IMR-90 (cell line): ENCODE results near the gene SLC30A1. TPM values are rescaled to one million over a fixed set of nuclear protein-coding genes. Genes with fewer than 3 reads are reported as not detected.

ENCODE experiments used
- ATAC-seq: fragments of 200-7000 bp; cut with Tn5 transposase; 2 replicates; pipeline ENCODE4 v1.9.1; 2020; ENCODE audit warnings: low read depth, mild to moderate bottlenecking, moderate library complexity
- BruUV-seq: library from RNA; stranded (reverse); fragments of 400-500 nt; replicated peaks from 2 replicates; lab custom pipeline; 2021; lab: Mats Ljungman, UMichigan
- CTCF ChIA-PET: fragments of 300-600 bp; formaldehyde crosslinking; extraction: SDS; loops from one replicate; lab custom pipeline; 2021; ENCODE audit warnings: antibody characterized with exemption; lab: Yijun Ruan, JAX
- POLR2A ChIA-PET: fragments of 300-600 bp; sonication (Branson Sonifier 250); formaldehyde crosslinking; loops from one replicate; lab custom pipeline; 2022; ENCODE audit warnings: antibody characterized with exemption; ENCODE audit not compliant: unreplicated experiment; lab: Charles Lee
- DNase-seq: peaks from one replicate; pipeline ENCODE4 v3.0.0; 2013
- H2AFZ ChIP-seq: replicated peaks from 2 replicates; pipeline ENCODE3; 2013; ENCODE audit warnings: low read length, mild to moderate bottlenecking; ENCODE audit not compliant: poor library complexity
- H2AK5ac ChIP-seq: 2 replicates; pipeline ENCODE4 v1.6.1; 2013; ENCODE audit warnings: low read depth, low read length, inconsistent platforms
- H2AK9ac ChIP-seq: replicated peaks from 2 replicates; pipeline ENCODE3; 2013; ENCODE audit warnings: mild to moderate bottlenecking, low read depth, low read length, moderate library complexity; ENCODE audit not compliant: poor library complexity
- H2BK120ac ChIP-seq: 2 replicates; pipeline ENCODE4 v1.6.1; 2013; ENCODE audit warnings: low read depth, low read length, inconsistent platforms
- H2BK15ac ChIP-seq: 3 replicates; pipeline ENCODE4 v1.6.1; 2013; ENCODE audit warnings: low read depth, low read length, inconsistent platforms
- H2BK20ac ChIP-seq: 2 replicates; pipeline ENCODE4 v1.6.1; 2013; ENCODE audit warnings: low read depth, mild to moderate bottlenecking, inconsistent platforms, low read length, moderate library complexity
- H2BK5ac ChIP-seq: 2 replicates; pipeline ENCODE4 v1.6.1; 2013; ENCODE audit warnings: mild to moderate bottlenecking, low read depth, low read length, inconsistent platforms; ENCODE audit not compliant: poor library complexity, severe bottlenecking
- H3K14ac ChIP-seq: replicated peaks from 2 replicates; pipeline ENCODE4 v1.6.1; 2013; ENCODE audit warnings: low read depth, low read length, inconsistent platforms
- H3K18ac ChIP-seq: 2 replicates; pipeline ENCODE4 v1.6.1; 2013; ENCODE audit warnings: low read depth, low read length, control low read depth
- H3K23ac ChIP-seq: 2 replicates; pipeline ENCODE4 v1.6.1; 2013; ENCODE audit warnings: low read depth, low read length, inconsistent platforms
- H3K27ac ChIP-seq: 2 replicates; pipeline ENCODE4 v1.5.1; 2013; ENCODE audit warnings: mild to moderate bottlenecking, control low read depth, low read length; ENCODE audit not compliant: insufficient read depth
- H3K27me3 ChIP-seq: 2 replicates; pipeline ENCODE4 v1.6.1; 2013; ENCODE audit warnings: low read length; ENCODE audit not compliant: control insufficient read depth, insufficient read depth
- H3K36me3 ChIP-seq: 2 replicates; pipeline ENCODE4 v1.6.1; 2013; ENCODE audit warnings: low read length, mixed read lengths; ENCODE audit not compliant: control insufficient read depth, insufficient read depth
- H3K4ac ChIP-seq: 2 replicates; pipeline ENCODE4 v1.6.1; 2013; ENCODE audit warnings: low read depth, low read length, inconsistent platforms
- H3K4me1 ChIP-seq: 2 replicates; pipeline ENCODE4 v1.6.1; 2013; ENCODE audit warnings: low read length, mixed read lengths; ENCODE audit not compliant: control insufficient read depth, insufficient read depth
- H3K4me2 ChIP-seq: 2 replicates; pipeline ENCODE4 v1.6.1; 2013; ENCODE audit warnings: low read depth, mild to moderate bottlenecking, control low read depth, low read length, moderate library complexity
- H3K4me3 ChIP-seq: 2 replicates; pipeline ENCODE4 v1.5.1; 2013; ENCODE audit warnings: low read depth, mild to moderate bottlenecking, control low read depth, low read length, moderate library complexity; ENCODE audit not compliant: insufficient read depth
- H3K56ac ChIP-seq: 2 replicates; pipeline ENCODE4 v1.6.1; 2013; ENCODE audit warnings: low read length, inconsistent platforms; ENCODE audit not compliant: insufficient read depth; ENCODE audit errors: extremely low read depth
- H3K79me1 ChIP-seq, 2 experiments: 2 replicates each; pipeline ENCODE4 v1.6.1; 2013; ENCODE audit warnings: low read length in 2 of 2, inconsistent platforms in 1 of 2, low read depth in 1 of 2
- H3K9ac ChIP-seq: 2 replicates; pipeline ENCODE4 v1.6.1; 2013; ENCODE audit warnings: low read depth, low read length, control low read depth
- H3K9me1 ChIP-seq: 2 replicates; pipeline ENCODE4 v1.6.1; 2013; ENCODE audit warnings: low read length, inconsistent platforms; ENCODE audit not compliant: insufficient read depth
- H3K9me3 ChIP-seq: 2 replicates; pipeline ENCODE4 v1.6.1; 2013; ENCODE audit warnings: low read length; ENCODE audit not compliant: control insufficient read depth, insufficient read depth
- H4K20me1 ChIP-seq: 2 replicates; pipeline ENCODE4 v1.6.1; 2013; ENCODE audit warnings: low read length, inconsistent platforms; ENCODE audit not compliant: insufficient read depth
- H4K5ac ChIP-seq: 2 replicates; pipeline ENCODE4 v1.6.1; 2013; ENCODE audit warnings: mild to moderate bottlenecking, low read depth, low read length, control low read depth
- H4K8ac ChIP-seq, 2 experiments: 2 replicates each; pipeline ENCODE4 v1.6.1; 2013; ENCODE audit warnings: low read depth in 2 of 2, low read length in 2 of 2, control low read depth in 1 of 2, inconsistent platforms in 1 of 2
- H4K91ac ChIP-seq: 2 replicates; pipeline ENCODE4 v1.6.1; 2013; ENCODE audit warnings: low read depth, low read length, inconsistent platforms; ENCODE audit not compliant: insufficient read depth
- BHLHE40 ChIP-seq: fragments of 150-350 bp; IDR thresholded peaks from 2 replicates; pipeline ENCODE4 v1.6.1; 2016; ENCODE audit warnings: mild to moderate bottlenecking, low read depth, low read length
- CEBPB ChIP-seq: IDR thresholded peaks from 2 replicates; pipeline ENCODE4 v1.6.1; 2012; ENCODE audit warnings: low read depth, low read length, improper control_type of control experiment
- CHD1 ChIP-seq: IDR thresholded peaks from 2 replicates; pipeline ENCODE4 v1.6.1; 2012; ENCODE audit warnings: low read depth, low read length, improper control_type of control experiment
- FOS ChIP-seq: fragments of 150-350 bp; IDR thresholded peaks from 2 replicates; pipeline ENCODE4 v1.6.1; 2016; ENCODE audit warnings: low read depth, low read length
- MAFK ChIP-seq: IDR thresholded peaks from 2 replicates; pipeline ENCODE4 v1.6.1; 2012; ENCODE audit warnings: low read depth, low read length, improper control_type of control experiment
- MAZ ChIP-seq: IDR thresholded peaks from 2 replicates; pipeline ENCODE4 v1.6.1; 2012; ENCODE audit warnings: low read depth, mild to moderate bottlenecking, low read length, improper control_type of control experiment, moderate library complexity, borderline replicate concordance
- MXI1 ChIP-seq: IDR thresholded peaks from 2 replicates; pipeline ENCODE4 v1.6.1; 2012; ENCODE audit warnings: low read depth, mild to moderate bottlenecking, low read length, moderate library complexity, borderline replicate concordance
- NFE2L2 ChIP-seq: fragments of 150-350 bp; IDR thresholded peaks from 2 replicates; pipeline ENCODE4 v1.6.1; 2016; ENCODE audit warnings: low read depth, mild to moderate bottlenecking, low read length
- POLR2A ChIP-seq: IDR thresholded peaks from 2 replicates; pipeline ENCODE4 v1.6.1; 2012; ENCODE audit warnings: mild to moderate bottlenecking, low read depth, low read length
- RAD21 ChIP-seq: IDR thresholded peaks from 2 replicates; pipeline ENCODE4 v1.6.1; 2012; ENCODE audit warnings: low read length, improper control_type of control experiment
- RCOR1 ChIP-seq: IDR thresholded peaks from 2 replicates; pipeline ENCODE4 v1.6.1; 2012; ENCODE audit warnings: mild to moderate bottlenecking, low read length, improper control_type of control experiment; ENCODE audit not compliant: insufficient replicate concordance
- RFX5 ChIP-seq: IDR thresholded peaks from 2 replicates; pipeline ENCODE4 v1.8.0; 2012; ENCODE audit warnings: low read depth, mild to moderate bottlenecking, low read length, moderate library complexity
- SMC3 ChIP-seq: fragments of 150-350 bp; IDR thresholded peaks from 2 replicates; pipeline ENCODE4 v1.6.1; 2016; ENCODE audit warnings: low read depth, mild to moderate bottlenecking, antibody characterized with exemption, low read length, moderate library complexity
- WGBS, 2 experiments: methylation state at CpG; one replicate each; pipeline versions ENCODE4 v1.1.5 to v1.1.7; 2013; ENCODE audit warnings: missing lambda C conversion rate in 2 of 2; ENCODE audit not compliant: insufficient read length in 1 of 2; ENCODE audit errors: extremely low coverage in 2 of 2; 5-methylcytosine and 5-hydroxymethylcytosine counted together
- dilution Hi-C: fragments of 300-500 bp; cut with HindIII; formaldehyde crosslinking; loops from one replicate; pipeline ENCODE4 v1.14.3; 2018; ENCODE audit warnings: low sequenced_read_pairs; ENCODE audit not compliant: unreplicated experiment
- in situ Hi-C: fragments of 300-500 bp; cut with MboI; formaldehyde crosslinking; loops from 3 replicates; pipeline ENCODE4 v1.14.3; 2019; ENCODE audit warnings: low sequenced_read_pairs, inconsistent platforms, mixed read lengths
- intact Hi-C: fragments of 100-400 bp; cut with micrococcal nuclease; formaldehyde crosslinking; loops from 2 replicates; pipeline ENCODE4 v1.10.0; 2022
- polyA plus RNA-seq, 3 experiments: library from polyadenylated mRNA; depleted of rRNA; stranded (reverse); fragments of >200 nt; gene quantifications; 2 replicates each; pipeline ENCODE4 v1.2.3, GENCODE V29; 2012; ENCODE audit warnings: low replicate concordance in 1 of 3
- total RNA-seq: library from RNA; depleted of rRNA; stranded (reverse); fragments of >200 nt; gene quantifications from 2 replicates; pipeline ENCODE4 v1.2.3, GENCODE V29; 2012
- TF ChIP-seq, protein P1 (sequence below): conservative IDR thresholded peaks from 2 replicates; pipeline ENCODE4 v1.5.1; 2012; ENCODE audit warnings: mild to moderate bottlenecking, low read depth, low read length, improper control_type of control experiment
- TF ChIP-seq, protein P2 (sequence below): fragments of 150-350 bp; IDR thresholded peaks from 2 replicates; pipeline ENCODE4 v1.6.1; 2017; ENCODE audit warnings: mild to moderate bottlenecking, antibody characterized with exemption, low read length, low read depth
- TF ChIP-seq, protein P3 (sequence below): fragments of 150-350 bp; IDR thresholded peaks from 2 replicates; pipeline ENCODE4 v1.6.1; 2016; ENCODE audit warnings: low read depth, mild to moderate bottlenecking, low read length, moderate library complexity, borderline replicate concordance

SLC30A1 gene
- total and polyA plus RNA-seq, 2 of the 4 experiments (the other 2 are of a cell fraction): 5.4 to 8.4 TPM

DNA sequence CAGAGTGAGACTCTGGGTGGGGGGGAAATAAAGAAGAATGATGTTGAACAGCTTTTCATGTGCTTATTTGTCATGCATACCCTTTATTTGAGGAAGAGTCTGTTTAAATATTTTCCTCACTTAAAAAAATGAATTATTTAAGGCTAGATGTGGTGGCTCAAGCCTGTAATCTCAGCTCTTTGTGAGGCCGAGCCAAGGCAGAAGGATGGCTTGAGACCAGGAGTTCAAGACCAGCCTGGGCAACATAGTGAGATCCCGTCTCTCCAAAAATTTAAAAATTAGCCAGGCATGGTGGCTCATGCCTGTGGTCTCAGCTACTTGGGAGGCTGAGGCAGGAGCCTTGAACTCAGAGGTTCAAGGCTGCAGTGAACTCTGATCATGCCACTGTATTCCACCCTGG lies 25.4 kb downstream of the SLC30A1 start:
- no peaks in the 10 kb centered on the region for H3K79me1 ChIP-seq
- H3K9me3 ChIP-seq: no peaks in the 10 kb centered on the region
- intact Hi-C loops: no loop called here
- WGBS, 2 experiments: 100% methylated on average over 1 of the region's 2 CpGs; no CpG with 5 or more reads in 1 of the 2 experiments
- no peak overlapping the region for H2BK15ac ChIP-seq
- H3K23ac ChIP-seq: no peak overlapping the region
- no peak for DNase-seq
- ChIA-PET POLR2A (no interaction called here), CTCF (no interaction called here)
- no peaks in the 10 kb centered on the region for H3K9me1 ChIP-seq
- no peak overlapping the region for H3K14ac ChIP-seq
- H3K36me3 ChIP-seq: no peaks in the 10 kb centered on the region
- no peak overlapping the region for H2BK5ac ChIP-seq
- TF ChIP-seq MXI1 (no peak), RFX5 (no peak), FOS (no peak), MAFK (no peak), SMC3 (no peak), BHLHE40 (no peak), CEBPB (no peak), RCOR1 (no peak), NFE2L2 (no peak), RAD21 (no peak), POLR2A (no peak), MAZ (no peak), CHD1 (no peak)
- TF ChIP-seq, protein P1, sequence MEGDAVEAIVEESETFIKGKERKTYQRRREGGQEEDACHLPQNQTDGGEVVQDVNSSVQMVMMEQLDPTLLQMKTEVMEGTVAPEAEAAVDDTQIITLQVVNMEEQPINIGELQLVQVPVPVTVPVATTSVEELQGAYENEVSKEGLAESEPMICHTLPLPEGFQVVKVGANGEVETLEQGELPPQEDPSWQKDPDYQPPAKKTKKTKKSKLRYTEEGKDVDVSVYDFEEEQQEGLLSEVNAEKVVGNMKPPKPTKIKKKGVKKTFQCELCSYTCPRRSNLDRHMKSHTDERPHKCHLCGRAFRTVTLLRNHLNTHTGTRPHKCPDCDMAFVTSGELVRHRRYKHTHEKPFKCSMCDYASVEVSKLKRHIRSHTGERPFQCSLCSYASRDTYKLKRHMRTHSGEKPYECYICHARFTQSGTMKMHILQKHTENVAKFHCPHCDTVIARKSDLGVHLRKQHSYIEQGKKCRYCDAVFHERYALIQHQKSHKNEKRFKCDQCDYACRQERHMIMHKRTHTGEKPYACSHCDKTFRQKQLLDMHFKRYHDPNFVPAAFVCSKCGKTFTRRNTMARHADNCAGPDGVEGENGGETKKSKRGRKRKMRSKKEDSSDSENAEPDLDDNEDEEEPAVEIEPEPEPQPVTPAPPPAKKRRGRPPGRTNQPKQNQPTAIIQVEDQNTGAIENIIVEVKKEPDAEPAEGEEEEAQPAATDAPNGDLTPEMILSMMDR: no peak
- TF ChIP-seq, protein P2, sequence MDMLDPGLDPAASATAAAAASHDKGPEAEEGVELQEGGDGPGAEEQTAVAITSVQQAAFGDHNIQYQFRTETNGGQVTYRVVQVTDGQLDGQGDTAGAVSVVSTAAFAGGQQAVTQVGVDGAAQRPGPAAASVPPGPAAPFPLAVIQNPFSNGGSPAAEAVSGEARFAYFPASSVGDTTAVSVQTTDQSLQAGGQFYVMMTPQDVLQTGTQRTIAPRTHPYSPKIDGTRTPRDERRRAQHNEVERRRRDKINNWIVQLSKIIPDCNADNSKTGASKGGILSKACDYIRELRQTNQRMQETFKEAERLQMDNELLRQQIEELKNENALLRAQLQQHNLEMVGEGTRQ: no peak
- TF ChIP-seq, protein P3, sequence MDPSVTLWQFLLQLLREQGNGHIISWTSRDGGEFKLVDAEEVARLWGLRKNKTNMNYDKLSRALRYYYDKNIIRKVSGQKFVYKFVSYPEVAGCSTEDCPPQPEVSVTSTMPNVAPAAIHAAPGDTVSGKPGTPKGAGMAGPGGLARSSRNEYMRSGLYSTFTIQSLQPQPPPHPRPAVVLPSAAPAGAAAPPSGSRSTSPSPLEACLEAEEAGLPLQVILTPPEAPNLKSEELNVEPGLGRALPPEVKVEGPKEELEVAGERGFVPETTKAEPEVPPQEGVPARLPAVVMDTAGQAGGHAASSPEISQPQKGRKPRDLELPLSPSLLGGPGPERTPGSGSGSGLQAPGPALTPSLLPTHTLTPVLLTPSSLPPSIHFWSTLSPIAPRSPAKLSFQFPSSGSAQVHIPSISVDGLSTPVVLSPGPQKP: no peak
- H3K4me3 ChIP-seq: no peak overlapping the region
- peaks cover 4% of the 10 kb centered on the region for H3K4me1 ChIP-seq
- H3K18ac ChIP-seq: no peak overlapping the region
- no peak overlapping the region for H3K27ac ChIP-seq
- dilution Hi-C loops: no loop called here
- no peak overlapping the region for H2AK9ac ChIP-seq
- H3K9ac ChIP-seq: no peak overlapping the region
- no peak overlapping the region for H4K8ac ChIP-seq
- H3K27me3 ChIP-seq: no peaks in the 10 kb centered on the region
- no peak overlapping the region for H4K91ac ChIP-seq
- no peak overlapping the region for H3K56ac ChIP-seq
- H3K4me2 ChIP-seq: no peak overlapping the region
- H4K5ac ChIP-seq: no peak overlapping the region
- no TSS peak for BruUV-seq
- in situ Hi-C loops: no loop called here
- H3K4ac ChIP-seq: no peak overlapping the region
- ATAC-seq: no peak
- H2BK120ac ChIP-seq: no peak overlapping the region
- H2AK5ac ChIP-seq: no peak overlapping the region
- no peaks in the 10 kb centered on the region for H4K20me1 ChIP-seq
- no peak overlapping the region for H2BK20ac ChIP-seq
- H2AFZ ChIP-seq: no peak overlapping the region
